ENCODE measurements around the gene LMO1. TPM values are rescaled to one million over a fixed set of nuclear protein-coding genes. Genes with fewer than 3 reads are reported as not detected.

Gene LMO1
- total and polyA plus RNA-seq, 2 experiments from 2014 or later, result 0.33 TPM; not detected in 1

- H3K27ac ChIP-seq, result no peak overlapping the region
- no peak for DNase-seq (ENCODE audit: low spot score)
- 39% methylated on average over 3 of the region's 3 CpGs for WGBS (ENCODE audit: low lambda C conversion rate, missing lambda C conversion rate)
Measured at GRCh38 chr11:8289492-8289918, 25.8 kb upstream of the LMO1 start.

GRCh38 chr11:8288824-8289491 lies 25.3 kb upstream of the LMO1 start:
- H3K4me2 ChIP-seq, result no peak overlapping the region
- no peaks in the 10 kb centered on the region for H4K20me1 ChIP-seq (ENCODE audit: insufficient read depth, poor library complexity, severe bottlenecking)
- no peaks in the 10 kb centered on the region for H3K27me3 ChIP-seq
- no peak for DNase-seq (ENCODE audit: low spot score)
- H3K79me2 ChIP-seq, result no peaks in the 10 kb centered on the region
- no peak overlapping the region for H2AFZ ChIP-seq
- no peak for TF ChIP-seq EZH2phosphoT487 (IDR thresholded peaks at IDR 0.05; ENCODE audit: low read depth, severe bottlenecking, unreplicated experiment)
- no peak for TF ChIP-seq CTCF (IDR thresholded peaks at IDR 0.05; ENCODE audit: poor library complexity)
- no peak for TF ChIP-seq EZH2 (IDR thresholded peaks at IDR 0.05; ENCODE audit: borderline replicate concordance)
- no peaks in the 10 kb centered on the region for H3K4me1 ChIP-seq (ENCODE audit: insufficient read depth)
- H3K36me3 ChIP-seq (replicated peaks; ENCODE audit: insufficient read depth, low read depth), result no peaks in the 10 kb centered on the region
- H3K9me2 ChIP-seq (replicated peaks; ENCODE audit: insufficient read depth), result no peaks in the 10 kb centered on the region
- no peak overlapping the region for H3K4me3 ChIP-seq
- WGBS (ENCODE audit: low lambda C conversion rate, missing lambda C conversion rate), result 82% methylated on average over 13 of the region's 13 CpGs
- no peaks in the 10 kb centered on the region for H3K9me3 ChIP-seq (ENCODE audit: low read depth)
- H3K27ac ChIP-seq, result no peak overlapping the region

More at GRCh38 chr11:8289492-8289918, 25.8 kb upstream of the LMO1 start:
- Histone ChIP-seq H4K20me1 (ENCODE audit: insufficient read depth, poor library complexity, severe bottlenecking) (no peaks in the 10 kb centered on the region), H3K4me3 (no peak overlapping the region), H3K9me3 (ENCODE audit: low read depth) (no peaks in the 10 kb centered on the region), H3K27me3 (no peaks in the 10 kb centered on the region), H3K79me2 (no peaks in the 10 kb centered on the region), H3K9me2 (replicated peaks; ENCODE audit: insufficient read depth) (no peaks in the 10 kb centered on the region), H3K4me1 (ENCODE audit: insufficient read depth) (no peaks in the 10 kb centered on the region), H2AFZ (no peak overlapping the region), H3K36me3 (replicated peaks; ENCODE audit: insufficient read depth, low read depth) (no peaks in the 10 kb centered on the region), H3K4me2 (no peak overlapping the region)
- no peak for TF ChIP-seq CTCF (IDR thresholded peaks at IDR 0.05; ENCODE audit: poor library complexity)
- no peak for TF ChIP-seq EZH2 (IDR thresholded peaks at IDR 0.05; ENCODE audit: borderline replicate concordance)
- no peak for TF ChIP-seq EZH2phosphoT487 (IDR thresholded peaks at IDR 0.05; ENCODE audit: low read depth, severe bottlenecking, unreplicated experiment)

GRCh38 chr11:8288166-8288772 lies 24.6 kb upstream of the LMO1 start:
- Histone ChIP-seq H3K27me3 (no peaks in the 10 kb centered on the region), H3K79me2 (no peaks in the 10 kb centered on the region), H3K9me3 (ENCODE audit: low read depth) (no peaks in the 10 kb centered on the region), H3K4me3 (no peak overlapping the region), H3K4me1 (ENCODE audit: insufficient read depth) (peaks cover 6% of the 10 kb centered on the region), H3K27ac (no peak overlapping the region), H3K36me3 (replicated peaks; ENCODE audit: insufficient read depth, low read depth) (no peaks in the 10 kb centered on the region), H2AFZ (no peak overlapping the region), H3K9me2 (replicated peaks; ENCODE audit: insufficient read depth) (no peaks in the 10 kb centered on the region), H3K4me2 (no peak overlapping the region), H4K20me1 (ENCODE audit: insufficient read depth, poor library complexity, severe bottlenecking) (no peaks in the 10 kb centered on the region)
- 54% methylated on average over 3 of the region's 3 CpGs for WGBS (ENCODE audit: low lambda C conversion rate, missing lambda C conversion rate)
- no peak for DNase-seq (ENCODE audit: low spot score)
- TF ChIP-seq EZH2phosphoT487 (IDR thresholded peaks at IDR 0.05; ENCODE audit: low read depth, severe bottlenecking, unreplicated experiment) (no peak), CTCF (IDR thresholded peaks at IDR 0.05; ENCODE audit: poor library complexity) (no peak), EZH2 (IDR thresholded peaks at IDR 0.05; ENCODE audit: borderline replicate concordance) (no peak)
